MCF 10A (cell line): ENCODE data around the gene THADA. TPM values are rescaled to one million over a fixed set of nuclear protein-coding genes. Genes with fewer than 3 reads are reported as not detected.

Experiments
- BruUV-seq: library from RNA; stranded (reverse); fragments of 400-500 nt; replicated peaks from 2 replicates; lab custom pipeline; 2021; lab: Mats Ljungman, UMichigan
- CTCF ChIA-PET: fragments of 300-600 bp; sonication (Branson Sonifier 250); formaldehyde crosslinking; extraction: SDS; loops from one replicate; lab custom pipeline; 2021; ENCODE audit warnings: antibody characterized with exemption, inconsistent platforms; lab: Yijun Ruan, JAX
- POLR2A ChIA-PET: fragments of 300-600, 350-650 bp; sonication (Branson Sonifier 250); formaldehyde crosslinking; extraction: SDS; loops from one replicate; lab custom pipeline; 2020; ENCODE audit warnings: antibody characterized with exemption, inconsistent platforms; lab: Yijun Ruan, JAX
- DNase-seq: peaks from one replicate; pipeline ENCODE4 v3.0.0-alpha.2; 2018; ENCODE audit not compliant: unreplicated experiment
- H3K27ac Mint-ChIP-seq: one replicate; pipeline ENCODE4 v1.8.0; 2022; ENCODE audit warnings: mild to moderate bottlenecking, low read depth, mixed read lengths; ENCODE audit not compliant: unreplicated experiment
- H3K27me3 Mint-ChIP-seq: one replicate; pipeline ENCODE4 v1.8.0; 2022; ENCODE audit warnings: mixed read lengths; ENCODE audit not compliant: insufficient read depth, unreplicated experiment
- H3K36me3 Mint-ChIP-seq: one replicate; pipeline ENCODE4 v1.8.0; 2022; ENCODE audit warnings: mild to moderate bottlenecking, moderate library complexity, mixed read lengths; ENCODE audit not compliant: insufficient read depth, unreplicated experiment
- H3K4me1 Mint-ChIP-seq: one replicate; pipeline ENCODE4 v1.8.0; 2022; ENCODE audit warnings: mixed read lengths; ENCODE audit not compliant: insufficient read depth, unreplicated experiment
- H3K4me3 Mint-ChIP-seq: one replicate; pipeline ENCODE4 v1.8.0; 2022; ENCODE audit warnings: mild to moderate bottlenecking, moderate library complexity, mixed read lengths; ENCODE audit not compliant: unreplicated experiment
- H3K9me3 Mint-ChIP-seq: one replicate; pipeline ENCODE4 v1.8.0; 2022; ENCODE audit warnings: mixed read lengths; ENCODE audit not compliant: unreplicated experiment
- CTCF ChIP-seq: fragments of 200-600 bp; IDR thresholded peaks from one replicate; pipeline ENCODE4 v1.8.0; 2022; ENCODE audit warnings: antibody characterized with exemption, mild to moderate bottlenecking; ENCODE audit not compliant: unreplicated experiment
- intact Hi-C: fragments of 100-400 bp; cut with micrococcal nuclease; formaldehyde crosslinking; loops from 2 replicates; pipeline ENCODE4 v1.14.1; 2022
- total RNA-seq: library from RNA; stranded (reverse); gene quantifications from 2 replicates; pipeline ENCODE4 v1.2.3, GENCODE V29; 2022

The THADA gene
- total RNA-seq, 1 experiment from 2014 or later, result 49.8 TPM

- Mint-ChIP-seq H3K27ac (no peak overlapping the region), H3K36me3 (peaks cover 11% of the 10 kb centered on the region), H3K27me3 (no peaks in the 10 kb centered on the region), H3K4me1 (peaks cover 8% of the 10 kb centered on the region), H3K4me3 (no peak overlapping the region), H3K9me3 (no peaks in the 10 kb centered on the region)
- intact Hi-C loops, result no loop called here
- no peak for TF ChIP-seq CTCF
- BruUV-seq, result no TSS peak
- CTCF ChIA-PET, result no interaction called here
- DNase-seq, result no peak
- POLR2A ChIA-PET, result no interaction called here
Observed at GRCh38 chr2:43438342-43438741, 157.5 kb downstream of the THADA start.

- no TSS peak for BruUV-seq
- H3K36me3 Mint-ChIP-seq, result peaks cover 18% of the 10 kb centered on the region
- ChIA-PET POLR2A (interaction anchor here (0.6 to 1.1 kb wide), 3 partner anchors 15 to 21 kb away, joined by 3 read pairs; no protein-coding TSS in a partner anchor), CTCF (no interaction called here)
- no peaks in the 10 kb centered on the region for H3K9me3 Mint-ChIP-seq
- no peak overlapping the region for H3K27ac Mint-ChIP-seq
- no peak for TF ChIP-seq CTCF
- peaks cover 8% of the 10 kb centered on the region for H3K4me1 Mint-ChIP-seq
- no peaks in the 10 kb centered on the region for H3K27me3 Mint-ChIP-seq
- no peak overlapping the region for H3K4me3 Mint-ChIP-seq
- intact Hi-C loops, result no loop called here
- no peak for DNase-seq
Observed at GRCh38 chr2:43437363-43437762, 158.5 kb downstream of the THADA start.

- H3K27me3 Mint-ChIP-seq, result no peaks in the 10 kb centered on the region
- intact Hi-C loops, result no loop called here
- H3K4me1 Mint-ChIP-seq, result peaks cover 8% of the 10 kb centered on the region
- H3K27ac Mint-ChIP-seq, result no peak overlapping the region
- no peak overlapping the region for H3K4me3 Mint-ChIP-seq
- CTCF ChIA-PET, result interaction anchor here (0.6 kb wide), 1 partner anchor 207 kb away, joined by 3 read pairs; no protein-coding TSS in a partner anchor
- H3K36me3 Mint-ChIP-seq, result peaks cover 18% of the 10 kb centered on the region
- no peaks in the 10 kb centered on the region for H3K9me3 Mint-ChIP-seq
- POLR2A ChIA-PET, result interaction anchor here (0.6 to 1.1 kb wide), 6 partner anchors 10 to 193 kb away, joined by 3 read pairs; no protein-coding TSS in a partner anchor
- TF ChIP-seq CTCF, result no peak
- BruUV-seq, result no TSS peak
- no peak for DNase-seq
Observed at GRCh38 chr2:43436431-43436830, 159.4 kb downstream of the THADA start.

GRCh38 chr2:43435746-43436145 is 160.1 kb downstream of the THADA start:
- intact Hi-C loops, result no loop called here
- no peak for TF ChIP-seq CTCF
- no peaks in the 10 kb centered on the region for H3K9me3 Mint-ChIP-seq
- H3K27me3 Mint-ChIP-seq, result no peaks in the 10 kb centered on the region
- no peak overlapping the region for H3K4me3 Mint-ChIP-seq
- no TSS peak for BruUV-seq
- ChIA-PET POLR2A (no interaction called here), CTCF (interaction anchor here (0.6 to 0.7 kb wide), 2 partner anchors 207 to 957 kb away, joined by 3 read pairs; no protein-coding TSS in a partner anchor)
- peaks cover 8% of the 10 kb centered on the region for H3K4me1 Mint-ChIP-seq
- no peak for DNase-seq
- H3K27ac Mint-ChIP-seq, result no peak overlapping the region
- H3K36me3 Mint-ChIP-seq, result peaks cover 18% of the 10 kb centered on the region
